Measurements from ENCODE around the gene NEU1. TPM values are rescaled to one million over a fixed set of nuclear protein-coding genes. Genes with fewer than 3 reads are reported as not detected.
"Not testable (repeated sequence)": the region's sequence is repeated elsewhere in the genome, so short reads cannot be mapped to it uniquely, and the experiment has no call there.

NEU1 gene
- total RNA-seq, 1 donor from 2014 or later: 74.8 TPM

DNA sequence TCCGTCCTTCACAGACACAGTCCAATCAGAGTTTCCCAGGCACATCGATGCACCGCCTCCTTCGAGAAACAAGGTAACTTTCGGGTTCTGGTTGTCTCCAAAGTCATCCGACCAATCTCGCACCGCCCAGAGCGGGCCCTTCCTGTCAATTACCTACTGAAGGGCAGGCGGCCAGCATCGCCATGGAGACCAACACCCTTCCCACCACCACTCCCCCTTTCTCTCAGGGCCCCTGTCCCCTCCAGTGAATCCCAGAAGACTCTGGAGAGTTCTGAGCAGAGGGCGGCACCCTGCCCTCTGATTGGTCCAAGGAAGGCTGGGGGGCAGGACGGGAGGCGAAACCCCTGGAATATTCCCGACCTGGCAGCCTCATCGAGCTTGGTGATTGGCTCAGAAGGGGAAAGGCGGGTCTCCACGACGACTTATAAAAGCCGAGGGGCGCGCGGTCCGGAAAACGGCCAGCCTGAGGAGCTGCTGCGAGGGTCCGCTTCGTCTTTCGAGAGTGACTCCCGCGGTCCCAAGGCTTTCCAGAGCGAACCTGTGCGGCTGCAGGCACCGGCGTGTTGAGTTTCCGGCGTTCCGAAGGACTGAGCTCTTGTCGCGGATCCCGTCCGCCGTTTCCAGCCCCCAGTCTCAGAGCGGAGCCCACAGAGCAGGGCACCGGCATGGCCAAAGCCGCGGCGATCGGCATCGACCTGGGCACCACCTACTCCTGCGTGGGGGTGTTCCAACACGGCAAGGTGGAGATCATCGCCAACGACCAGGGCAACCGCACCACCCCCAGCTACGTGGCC is 35.1 kb downstream of the NEU1 start, which contains the start of gene HSPA1B:
Gene HSPA1B, plus strand, starts transcription at position 453 of the 794 bp plus-strand sequence. Its CDS starts 213 bp downstream, at position 666.
- Mint-ChIP-seq H3K27ac (ENCODE audit: unreplicated experiment) (peak within 1 kb of the TSS; percentile 99), H3K36me3 (ENCODE audit: unreplicated experiment) (no peaks in the 10 kb centered on the region), H3K27me3 (ENCODE audit: unreplicated experiment) (no peaks in the 10 kb centered on the region), H3K9me3 (ENCODE audit: unreplicated experiment) (no peaks in the 10 kb centered on the region), H3K4me3 (ENCODE audit: unreplicated experiment) (peak within 1 kb of the TSS; percentile 87), H3K4me1 (ENCODE audit: unreplicated experiment) (peaks cover 37% of the 10 kb centered on the region)
- TF ChIP-seq, protein P1, sequence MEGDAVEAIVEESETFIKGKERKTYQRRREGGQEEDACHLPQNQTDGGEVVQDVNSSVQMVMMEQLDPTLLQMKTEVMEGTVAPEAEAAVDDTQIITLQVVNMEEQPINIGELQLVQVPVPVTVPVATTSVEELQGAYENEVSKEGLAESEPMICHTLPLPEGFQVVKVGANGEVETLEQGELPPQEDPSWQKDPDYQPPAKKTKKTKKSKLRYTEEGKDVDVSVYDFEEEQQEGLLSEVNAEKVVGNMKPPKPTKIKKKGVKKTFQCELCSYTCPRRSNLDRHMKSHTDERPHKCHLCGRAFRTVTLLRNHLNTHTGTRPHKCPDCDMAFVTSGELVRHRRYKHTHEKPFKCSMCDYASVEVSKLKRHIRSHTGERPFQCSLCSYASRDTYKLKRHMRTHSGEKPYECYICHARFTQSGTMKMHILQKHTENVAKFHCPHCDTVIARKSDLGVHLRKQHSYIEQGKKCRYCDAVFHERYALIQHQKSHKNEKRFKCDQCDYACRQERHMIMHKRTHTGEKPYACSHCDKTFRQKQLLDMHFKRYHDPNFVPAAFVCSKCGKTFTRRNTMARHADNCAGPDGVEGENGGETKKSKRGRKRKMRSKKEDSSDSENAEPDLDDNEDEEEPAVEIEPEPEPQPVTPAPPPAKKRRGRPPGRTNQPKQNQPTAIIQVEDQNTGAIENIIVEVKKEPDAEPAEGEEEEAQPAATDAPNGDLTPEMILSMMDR (IDR thresholded peaks at IDR 0.05): no peak
- DNase-seq (ENCODE audit: extremely low spot score, unreplicated experiment): peak; percentile 100

DNA sequence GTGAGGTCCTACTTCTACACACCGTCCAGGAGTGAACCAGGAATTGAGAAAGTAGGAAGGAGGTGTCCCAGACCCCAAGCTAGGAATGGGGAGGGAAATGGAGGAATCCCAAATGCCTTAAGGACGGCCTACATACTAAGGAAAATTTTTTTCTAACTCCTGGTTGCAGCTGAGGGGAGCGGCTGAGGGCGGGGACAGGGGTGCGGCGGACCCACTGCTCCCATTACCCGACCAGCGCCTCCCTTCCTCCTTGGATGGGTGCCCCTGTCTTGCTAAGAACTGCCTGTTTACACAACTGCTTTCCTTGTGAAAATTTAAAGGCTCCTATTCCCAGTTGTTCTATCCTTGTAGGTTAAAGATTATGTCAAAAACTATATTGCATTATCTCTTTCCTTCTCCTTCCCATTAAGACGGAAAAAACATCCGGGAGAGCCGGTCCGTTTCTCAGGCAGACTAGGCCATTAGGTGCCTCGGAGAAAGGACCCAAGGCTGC is 35.8 kb downstream of the NEU1 start:
- H3K9me3 Mint-ChIP-seq (ENCODE audit: unreplicated experiment): no peaks in the 10 kb centered on the region
- peak; percentile 88 for DNase-seq (ENCODE audit: extremely low spot score, unreplicated experiment)
- H3K4me3 Mint-ChIP-seq (ENCODE audit: unreplicated experiment): peak overlapping the region; percentile 87
- peaks cover 42% of the 10 kb centered on the region for H3K4me1 Mint-ChIP-seq (ENCODE audit: unreplicated experiment)
- H3K27me3 Mint-ChIP-seq (ENCODE audit: unreplicated experiment): no peaks in the 10 kb centered on the region
- peak overlapping the region; percentile 99 for H3K27ac Mint-ChIP-seq (ENCODE audit: unreplicated experiment)
- no peaks in the 10 kb centered on the region for H3K36me3 Mint-ChIP-seq (ENCODE audit: unreplicated experiment)
- TF ChIP-seq, protein P1 (IDR thresholded peaks at IDR 0.05): no peak

DNA sequence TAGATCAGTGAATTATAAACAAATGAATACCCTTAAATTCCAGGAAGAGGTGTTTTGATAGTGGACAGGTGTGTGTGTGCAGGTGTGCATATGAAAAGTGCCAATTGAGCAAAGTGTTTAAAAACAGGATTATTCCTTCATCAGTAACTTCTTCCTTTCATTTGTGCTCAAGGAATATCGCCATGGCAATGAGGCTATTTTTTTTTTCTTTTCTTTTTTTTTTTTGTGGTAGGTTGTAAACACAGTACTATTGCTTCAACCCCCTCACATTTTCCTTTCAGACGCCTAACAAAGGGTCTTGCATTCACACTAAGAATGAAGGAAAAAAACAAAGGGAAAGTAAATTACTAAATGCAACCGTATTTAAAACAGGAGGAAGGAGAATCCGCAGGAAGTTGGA is 37.1 kb downstream of the NEU1 start:
- Mint-ChIP-seq H3K4me1 (ENCODE audit: unreplicated experiment) (peaks cover 42% of the 10 kb centered on the region), H3K27ac (ENCODE audit: unreplicated experiment) (peak overlapping the region; percentile 99), H3K9me3 (ENCODE audit: unreplicated experiment) (no peaks in the 10 kb centered on the region), H3K36me3 (ENCODE audit: unreplicated experiment) (no peaks in the 10 kb centered on the region), H3K27me3 (ENCODE audit: unreplicated experiment) (no peaks in the 10 kb centered on the region), H3K4me3 (ENCODE audit: unreplicated experiment) (peak overlapping the region; percentile 87)
- no peak for DNase-seq (ENCODE audit: extremely low spot score, unreplicated experiment)
- TF ChIP-seq, protein P1 (IDR thresholded peaks at IDR 0.05): no peak

DNA sequence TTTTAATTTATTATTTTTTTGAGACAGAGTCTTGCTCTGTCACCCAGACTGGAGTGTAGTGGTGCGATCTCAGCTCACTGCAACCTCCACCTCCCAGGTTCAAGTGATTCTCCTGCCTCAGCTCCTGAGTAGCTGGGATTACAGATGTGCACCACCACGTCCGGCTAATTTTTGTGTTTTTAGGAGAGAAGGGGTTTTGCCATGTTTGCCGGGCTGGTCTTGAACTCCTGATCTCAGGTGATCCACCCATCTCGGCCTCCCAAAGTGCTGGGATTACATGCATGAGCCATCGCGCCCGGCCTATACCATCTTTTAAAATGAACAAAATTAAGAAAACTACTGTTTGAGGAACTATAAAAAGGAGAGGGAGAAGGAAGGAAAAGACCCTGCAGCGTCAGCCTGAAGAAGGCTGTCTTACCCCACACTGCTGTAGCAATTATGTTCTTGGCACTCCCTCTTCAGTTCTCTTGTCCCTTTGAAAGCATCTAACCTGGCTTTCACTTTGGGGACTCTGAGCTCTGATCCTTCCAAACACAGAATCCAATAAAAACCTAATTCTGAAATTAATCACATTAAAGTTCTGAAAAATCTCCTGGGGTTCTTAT is 38.9 kb downstream of the NEU1 start:
- not testable (repeated sequence) for H3K4me3 Mint-ChIP-seq (ENCODE audit: unreplicated experiment); H3K27ac Mint-ChIP-seq (ENCODE audit: unreplicated experiment); H3K36me3 Mint-ChIP-seq (ENCODE audit: unreplicated experiment); H3K9me3 Mint-ChIP-seq (ENCODE audit: unreplicated experiment); DNase-seq (ENCODE audit: extremely low spot score, unreplicated experiment); H3K27me3 Mint-ChIP-seq (ENCODE audit: unreplicated experiment)
- peaks cover 39% of the 10 kb centered on the region for H3K4me1 Mint-ChIP-seq (ENCODE audit: unreplicated experiment)

DNA sequence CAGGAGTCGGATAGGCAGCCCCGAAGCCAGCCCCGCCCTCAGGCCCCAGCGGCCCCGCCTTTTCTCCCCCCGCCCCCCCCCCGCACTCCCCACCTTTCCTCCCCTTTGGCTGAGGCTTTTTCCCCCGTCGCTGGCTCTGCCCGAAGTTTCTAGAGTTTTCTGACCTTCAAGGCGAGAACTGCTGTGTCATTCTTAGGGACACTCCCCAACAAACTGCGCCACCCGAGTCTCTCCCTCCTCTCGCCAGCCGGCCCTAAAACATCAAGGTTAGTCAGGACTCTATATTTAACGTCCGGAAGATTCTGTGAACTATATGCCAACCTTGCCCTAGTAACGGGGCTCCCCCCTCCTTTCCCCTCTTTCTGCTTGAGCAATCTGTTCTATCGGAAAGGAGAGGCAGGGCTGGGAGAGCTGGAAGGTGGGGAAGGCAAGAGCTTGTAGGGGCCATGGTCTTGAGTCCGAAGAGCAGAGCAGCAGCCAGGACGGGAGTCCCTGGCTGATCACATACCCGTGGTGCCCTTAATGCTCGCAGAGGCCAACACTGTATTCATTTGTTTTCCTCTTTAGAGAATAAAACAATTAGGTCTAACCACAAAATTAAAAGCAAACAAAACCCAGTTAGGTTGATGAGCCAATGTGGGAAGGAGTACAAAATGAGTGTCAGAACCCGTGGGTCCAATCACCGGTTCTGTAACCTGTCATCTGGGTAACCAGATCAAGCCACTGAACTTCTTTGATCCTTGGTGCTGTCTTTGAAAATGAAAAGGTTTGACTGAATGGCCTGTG is 40.4 kb downstream of the NEU1 start:
- Mint-ChIP-seq H3K4me1 (ENCODE audit: unreplicated experiment) (peaks cover 44% of the 10 kb centered on the region), H3K27me3 (ENCODE audit: unreplicated experiment) (no peaks in the 10 kb centered on the region), H3K9me3 (ENCODE audit: unreplicated experiment) (no peaks in the 10 kb centered on the region), H3K27ac (ENCODE audit: unreplicated experiment) (peak overlapping the region; percentile 99), H3K36me3 (ENCODE audit: unreplicated experiment) (no peaks in the 10 kb centered on the region), H3K4me3 (ENCODE audit: unreplicated experiment) (peak overlapping the region; percentile 90)
- TF ChIP-seq, protein P1 (IDR thresholded peaks at IDR 0.05): no peak
- DNase-seq (ENCODE audit: extremely low spot score, unreplicated experiment): no peak

Measured in osteocyte (in vitro differentiated cells).